ENCODE data around the gene SGTB. TPM values are rescaled to one million over a fixed set of nuclear protein-coding genes. Genes with fewer than 3 reads are reported as not detected.
A peak's percentile ranks its signal among the peaks of the same experiment; 100 is the strongest.
"Not testable (repeated sequence)": the region's sequence is repeated elsewhere in the genome, so short reads cannot be mapped to it uniquely, and the experiment has no call there.

The SGTB gene
- total and polyA plus RNA-seq, 9 donors: 6.2 to 11.6 (median 9.5) TPM

DNA sequence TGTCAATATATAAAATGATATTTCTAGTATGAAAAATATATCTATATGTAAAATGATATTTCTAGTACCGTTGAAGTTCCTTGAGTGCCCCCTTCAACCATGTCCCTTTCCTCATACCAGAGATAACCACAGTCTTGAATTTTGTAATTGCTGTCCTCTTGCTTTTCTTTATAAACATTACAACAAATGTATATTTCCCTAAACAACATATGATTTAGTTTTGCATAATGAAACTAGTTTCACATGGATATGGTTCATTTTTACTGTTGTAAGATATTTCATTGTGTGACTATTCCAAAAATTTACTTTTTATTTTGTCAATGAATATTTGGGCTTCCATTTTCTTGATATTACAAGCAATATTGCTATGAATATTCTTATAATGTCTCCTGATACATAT is 14.1 kb upstream of the SGTB start:
- Histone ChIP-seq H3K36me3 (ENCODE audit: control insufficient read depth, insufficient read depth, low read length) (no peaks in the 10 kb centered on the region), H3K4me1 (ENCODE audit: control insufficient read depth, insufficient read depth, low read length) (peaks cover 1% of the 10 kb centered on the region), H3K27ac (ENCODE audit: low read length) (no peak overlapping the region), H3K4me3 (ENCODE audit: low read length) (no peak overlapping the region), H3K27me3 (ENCODE audit: control insufficient read depth, insufficient read depth, low read length) (no peaks in the 10 kb centered on the region), H3K9me3 (replicated peaks; ENCODE audit: control insufficient read depth, low read depth, low read length) (no peaks in the 10 kb centered on the region)
- whole genome bisulfite sequencing (ENCODE audit: insufficient coverage): no CpG with 5 or more reads among the region's 1 CpG
- no peak for DNase-seq

DNA sequence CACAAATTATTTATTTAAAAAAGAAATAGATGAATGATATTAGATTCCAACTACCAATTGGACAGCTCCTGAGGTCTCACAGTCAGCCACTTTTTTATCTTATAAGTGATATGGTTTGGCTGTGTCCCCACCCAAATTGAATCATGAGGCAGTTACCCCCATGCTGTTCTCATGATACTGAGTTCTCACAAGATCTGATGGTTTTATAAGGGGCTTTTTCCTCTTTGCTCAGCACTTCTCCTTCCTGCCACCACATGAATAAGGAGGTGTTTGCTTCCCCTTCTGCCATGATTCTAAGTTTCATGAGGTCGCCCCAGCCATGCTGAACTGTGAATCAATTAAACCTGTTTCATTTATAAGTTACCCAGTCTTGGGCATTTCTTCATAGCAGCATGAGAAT is 13.0 kb upstream of the SGTB start:
- Histone ChIP-seq H3K9me3 (replicated peaks; ENCODE audit: control insufficient read depth, low read depth, low read length) (no peaks in the 10 kb centered on the region), H3K4me1 (ENCODE audit: control insufficient read depth, insufficient read depth, low read length) (peaks cover 3% of the 10 kb centered on the region), H3K27ac (ENCODE audit: low read length) (no peak overlapping the region), H3K36me3 (ENCODE audit: control insufficient read depth, insufficient read depth, low read length) (no peaks in the 10 kb centered on the region), H3K4me3 (ENCODE audit: low read length) (no peak overlapping the region), H3K27me3 (ENCODE audit: control insufficient read depth, insufficient read depth, low read length) (no peaks in the 10 kb centered on the region)
- WGBS (ENCODE audit: insufficient coverage): no CpG with 5 or more reads among the region's 1 CpG
- peak; percentile 11 for DNase-seq

- H3K4me1 ChIP-seq (ENCODE audit: control insufficient read depth, insufficient read depth, low read length); DNase-seq; H3K36me3 ChIP-seq (ENCODE audit: control insufficient read depth, insufficient read depth, low read length); H3K27ac ChIP-seq (ENCODE audit: low read length); H3K4me3 ChIP-seq (ENCODE audit: low read length); H3K9me3 ChIP-seq (replicated peaks; ENCODE audit: control insufficient read depth, low read depth, low read length); H3K27me3 ChIP-seq (ENCODE audit: control insufficient read depth, insufficient read depth, low read length): not testable (repeated sequence)
- WGBS (ENCODE audit: insufficient coverage): 73% methylated on average over 4 of the region's 7 CpGs
These were observed 12.4 kb upstream of the SGTB start for GRCh38 chr5:65734196-65734775.

GRCh38 chr5:65732046-65732445 is 10.1 kb upstream of the SGTB start:
- peak; percentile 65 for DNase-seq
- WGBS (ENCODE audit: insufficient coverage): no CpG with 5 or more reads among the region's 3 CpGs

GRCh38 chr5:65730910-65731309 is 9.0 kb upstream of the SGTB start:
- Histone ChIP-seq H3K4me3 (ENCODE audit: low read length) (no peak overlapping the region), H3K4me1 (ENCODE audit: control insufficient read depth, insufficient read depth, low read length) (peaks cover 3% of the 10 kb centered on the region), H3K36me3 (ENCODE audit: control insufficient read depth, insufficient read depth, low read length) (no peaks in the 10 kb centered on the region), H3K27me3 (ENCODE audit: control insufficient read depth, insufficient read depth, low read length) (no peaks in the 10 kb centered on the region), H3K27ac (ENCODE audit: low read length) (no peak overlapping the region), H3K9me3 (replicated peaks; ENCODE audit: control insufficient read depth, low read depth, low read length) (no peaks in the 10 kb centered on the region)
- 80% methylated on average over 1 of the region's 2 CpGs for WGBS (ENCODE audit: insufficient coverage)
- DNase-seq: peak; percentile 14

More at GRCh38 chr5:65732046-65732445, 10.1 kb upstream of the SGTB start:
- H3K4me3 ChIP-seq (ENCODE audit: low read length); H3K27me3 ChIP-seq (ENCODE audit: control insufficient read depth, insufficient read depth, low read length); H3K4me1 ChIP-seq (ENCODE audit: control insufficient read depth, insufficient read depth, low read length); H3K9me3 ChIP-seq (replicated peaks; ENCODE audit: control insufficient read depth, low read depth, low read length); H3K27ac ChIP-seq (ENCODE audit: low read length); H3K36me3 ChIP-seq (ENCODE audit: control insufficient read depth, insufficient read depth, low read length): not testable (repeated sequence)

DNA sequence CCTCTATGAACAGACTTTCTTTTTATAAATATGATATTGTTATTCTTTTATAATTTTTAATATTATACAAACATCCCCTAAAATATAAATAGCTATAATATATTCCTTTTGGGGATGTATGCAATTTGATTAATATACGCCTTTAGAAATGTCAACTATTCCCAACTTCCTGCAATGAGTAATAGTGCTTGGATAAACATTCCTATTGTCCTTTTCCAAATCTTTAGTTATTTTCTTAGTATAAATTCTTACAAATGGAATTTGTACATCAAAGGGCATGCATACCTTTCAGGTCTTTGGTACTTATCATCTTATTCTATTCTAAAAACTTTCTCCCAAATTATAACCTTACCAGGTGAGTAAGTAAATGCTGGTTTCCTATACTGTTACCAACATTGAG is 6.3 kb upstream of the SGTB start:
- Histone ChIP-seq H3K27ac (ENCODE audit: low read length) (no peak overlapping the region), H3K27me3 (ENCODE audit: control insufficient read depth, insufficient read depth, low read length) (no peaks in the 10 kb centered on the region), H3K36me3 (ENCODE audit: control insufficient read depth, insufficient read depth, low read length) (no peaks in the 10 kb centered on the region), H3K9me3 (replicated peaks; ENCODE audit: control insufficient read depth, low read depth, low read length) (no peaks in the 10 kb centered on the region), H3K4me1 (ENCODE audit: control insufficient read depth, insufficient read depth, low read length) (peaks cover 4% of the 10 kb centered on the region), H3K4me3 (ENCODE audit: low read length) (no peak overlapping the region)
- no peak for DNase-seq
- no CpG with 5 or more reads among the region's 1 CpG for WGBS (ENCODE audit: insufficient coverage)

DNA sequence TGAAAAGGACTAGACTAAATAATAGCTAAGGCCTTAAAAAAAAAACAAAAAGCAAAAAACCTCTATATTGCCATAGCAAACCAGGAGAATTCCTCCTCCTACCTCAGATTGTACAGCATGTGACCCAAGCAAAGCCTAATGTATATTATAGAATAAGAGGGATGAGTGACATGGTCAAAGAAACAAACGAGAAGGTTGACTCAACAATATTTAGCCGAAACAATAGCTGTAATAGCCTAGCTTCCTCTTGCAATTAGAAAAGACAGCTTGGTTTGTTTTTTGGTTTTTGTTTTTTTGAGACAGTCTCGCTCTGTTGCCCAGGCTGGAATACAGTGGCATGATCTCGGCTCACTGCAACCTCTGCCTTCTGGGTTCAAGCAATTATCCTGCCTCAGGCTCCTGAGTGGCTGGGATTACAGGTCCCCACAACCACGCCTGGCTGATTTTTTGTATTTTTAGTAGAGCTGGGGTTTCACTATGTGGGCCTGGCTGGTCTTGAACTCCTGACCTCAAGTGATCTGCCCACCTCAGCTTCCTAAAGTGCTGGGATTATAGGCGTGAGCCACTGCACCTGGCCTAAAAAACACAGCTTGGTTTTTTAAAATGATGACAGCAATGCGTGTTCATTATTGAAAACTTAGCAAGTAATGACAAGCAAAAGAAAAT is 5.7 kb upstream of the SGTB start:
- 93% methylated on average over 3 of the region's 7 CpGs for WGBS (ENCODE audit: insufficient coverage)
- Histone ChIP-seq H3K27me3 (ENCODE audit: control insufficient read depth, insufficient read depth, low read length) (no peaks in the 10 kb centered on the region), H3K4me3 (ENCODE audit: low read length) (no peak overlapping the region), H3K4me1 (ENCODE audit: control insufficient read depth, insufficient read depth, low read length) (peaks cover 9% of the 10 kb centered on the region), H3K9me3 (replicated peaks; ENCODE audit: control insufficient read depth, low read depth, low read length) (no peaks in the 10 kb centered on the region), H3K36me3 (ENCODE audit: control insufficient read depth, insufficient read depth, low read length) (no peaks in the 10 kb centered on the region), H3K27ac (ENCODE audit: low read length) (no peak overlapping the region)
- no peak for DNase-seq

DNA sequence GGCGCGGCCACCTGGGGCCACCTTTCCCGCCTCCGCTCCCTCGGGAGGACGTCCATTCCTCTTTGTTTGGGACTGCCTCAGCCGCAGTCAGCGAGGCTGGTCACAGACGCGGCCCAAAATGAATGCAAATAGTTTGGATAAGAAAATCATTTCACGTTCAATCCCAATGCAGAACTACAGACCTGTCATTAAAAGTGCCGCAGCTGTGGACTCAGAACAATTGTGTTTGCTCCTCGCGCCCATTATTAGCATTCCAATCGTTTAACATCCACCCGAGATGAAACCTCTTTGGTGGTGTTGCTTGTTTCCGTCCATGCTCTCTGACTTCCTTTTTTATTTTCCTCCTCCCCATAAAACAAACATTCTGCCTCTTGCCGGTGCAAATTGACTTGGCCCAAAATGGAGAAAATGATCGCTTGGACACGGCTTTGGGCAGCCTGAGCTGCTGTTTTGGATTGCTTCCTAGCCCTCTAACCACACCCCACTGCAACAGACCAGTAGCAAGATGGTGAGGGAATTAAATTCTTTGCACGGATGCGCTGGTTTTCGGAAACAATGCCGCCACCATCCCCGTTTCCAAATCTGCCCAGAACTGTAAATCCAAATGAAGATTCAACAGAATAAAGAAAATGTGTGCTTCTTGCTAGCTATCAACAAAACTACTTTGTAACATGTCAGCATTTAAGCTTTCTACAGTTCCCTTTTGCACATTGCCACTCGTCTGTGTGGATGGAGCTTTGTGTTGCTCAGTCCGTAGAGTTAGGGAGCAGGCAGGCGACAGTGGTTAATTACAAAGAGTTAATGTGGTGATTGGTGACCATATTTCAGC is 880 bp upstream of the SGTB start:
- Histone ChIP-seq H3K27ac (ENCODE audit: low read length) (peak overlapping the region; percentile 83), H3K4me1 (ENCODE audit: control insufficient read depth, insufficient read depth, low read length) (peaks cover 5% of the 10 kb centered on the region)

DNA sequence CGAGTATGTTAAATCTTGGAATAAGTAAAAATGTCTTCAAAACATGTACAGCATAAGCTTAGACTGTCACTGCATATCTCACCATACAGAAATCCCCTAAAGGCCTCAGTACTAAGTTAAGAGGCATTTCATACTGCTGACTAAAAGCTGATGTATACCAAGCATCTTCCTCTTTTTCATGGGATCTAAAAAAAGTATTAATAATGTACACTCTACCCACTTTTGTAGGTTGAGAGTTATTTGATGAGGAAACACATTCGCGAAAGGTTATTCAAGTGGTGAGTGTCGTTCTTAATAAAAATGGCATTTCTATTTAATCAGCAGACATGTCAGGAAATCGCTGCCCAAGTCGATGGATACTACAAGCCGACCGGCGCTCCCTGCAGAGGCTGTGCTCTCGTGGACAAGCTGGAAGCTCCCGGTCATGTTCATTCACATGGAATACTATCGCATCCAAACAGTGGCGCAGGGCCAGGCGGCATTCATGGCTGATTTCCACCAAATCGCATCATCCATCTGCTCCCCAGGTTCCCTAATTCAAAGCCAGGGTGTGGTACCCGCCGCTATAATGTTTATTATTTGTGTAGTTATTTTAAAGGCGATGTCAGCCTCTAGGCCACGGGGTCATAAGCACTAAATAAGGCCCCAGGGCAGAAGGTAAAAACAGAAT is 724 bp downstream of the SGTB start:
- peaks cover 2% of the 10 kb centered on the region for H3K36me3 ChIP-seq (ENCODE audit: control insufficient read depth, insufficient read depth, low read length)
- 4% methylated on average over 9 of the region's 19 CpGs for WGBS (ENCODE audit: insufficient coverage)
- peak overlapping the region; percentile 74 for H3K4me3 ChIP-seq (ENCODE audit: low read length)
- peak; percentile 88 for DNase-seq
- no peaks in the 10 kb centered on the region for H3K9me3 ChIP-seq (replicated peaks; ENCODE audit: control insufficient read depth, low read depth, low read length)
- H3K27me3 ChIP-seq (ENCODE audit: control insufficient read depth, insufficient read depth, low read length): no peaks in the 10 kb centered on the region
- H3K27ac ChIP-seq (ENCODE audit: low read length): peak overlapping the region; percentile 79
- H3K4me1 ChIP-seq (ENCODE audit: control insufficient read depth, insufficient read depth, low read length): peaks cover 5% of the 10 kb centered on the region

More for the DNA sequence above, 880 bp upstream of the SGTB start:
- H3K4me3 ChIP-seq (ENCODE audit: low read length): peak overlapping the region; percentile 87
- H3K36me3 ChIP-seq (ENCODE audit: control insufficient read depth, insufficient read depth, low read length): peaks cover 2% of the 10 kb centered on the region
- peak; percentile 76 for DNase-seq
- WGBS (ENCODE audit: insufficient coverage): 5% methylated on average over 14 of the region's 28 CpGs
- H3K27me3 ChIP-seq (ENCODE audit: control insufficient read depth, insufficient read depth, low read length): no peaks in the 10 kb centered on the region
- H3K9me3 ChIP-seq (replicated peaks; ENCODE audit: control insufficient read depth, low read depth, low read length): no peaks in the 10 kb centered on the region
